Neuronal stem cell (in vitro differentiated cells): ENCODE results near the gene GINS1.
A peak's percentile ranks its signal among the peaks of the same experiment; 100 is the strongest.

Experiments used
- DNase-seq: peaks from one replicate; pipeline ENCODE4 v3.0.0-alpha.2; 2013; ENCODE audit warnings: low spot score
- H2AFZ ChIP-seq: one replicate; pipeline ENCODE4 v1.6.1; 2013; ENCODE audit warnings: mild to moderate bottlenecking, low read length, inconsistent platforms
- H2AK5ac ChIP-seq: 2 replicates; pipeline ENCODE4 v1.6.1; 2013; ENCODE audit warnings: low read depth, mild to moderate bottlenecking, inconsistent platforms, low read length, moderate library complexity, mixed read lengths
- H2BK120ac ChIP-seq: 2 replicates; pipeline ENCODE4 v1.6.1; 2013; ENCODE audit warnings: low read depth, mild to moderate bottlenecking, inconsistent platforms, low read length, moderate library complexity, mixed read lengths
- H2BK12ac ChIP-seq: one replicate; pipeline ENCODE4 v1.6.1; 2013; ENCODE audit warnings: low read length, inconsistent platforms
- H2BK15ac ChIP-seq: 2 replicates; pipeline ENCODE4 v1.6.1; 2013; ENCODE audit warnings: mild to moderate bottlenecking, low read length, inconsistent platforms, mixed read lengths
- H2BK5ac ChIP-seq: one replicate; pipeline ENCODE4 v1.6.1; 2013; ENCODE audit warnings: inconsistent platforms, mild to moderate bottlenecking, low read length, moderate library complexity
- H3K14ac ChIP-seq: one replicate; pipeline ENCODE4 v1.6.1; 2013; ENCODE audit warnings: low read length, inconsistent platforms
- H3K18ac ChIP-seq: 2 replicates; pipeline ENCODE4 v1.6.1; 2013; ENCODE audit warnings: low read length, inconsistent platforms
- H3K23ac ChIP-seq: 2 replicates; pipeline ENCODE4 v1.6.1; 2013; ENCODE audit warnings: low read depth, mild to moderate bottlenecking, mixed read lengths, low read length, inconsistent platforms; ENCODE audit not compliant: poor library complexity
- H3K27ac ChIP-seq: replicated peaks from 3 replicates; pipeline ENCODE4 v1.5.1; 2013; ENCODE audit warnings: low read length, inconsistent platforms
- H3K27me3 ChIP-seq, 3 experiments: 2 replicates each; pipeline ENCODE4 v1.6.1; 2013; ENCODE audit warnings: low read length in 3 of 3, mild to moderate bottlenecking in 2 of 3, inconsistent platforms in 1 of 3, low read depth in 1 of 3, mixed read lengths in 1 of 3, moderate library complexity in 1 of 3; ENCODE audit not compliant: control insufficient read depth in 3 of 3, insufficient read depth in 3 of 3
- H3K36me3 ChIP-seq, 2 donors: replicated peaks in 1 of 2; 2 replicates each; pipeline ENCODE4 v1.6.1; 2013; ENCODE audit warnings: low read length in 2 of 2; ENCODE audit not compliant: control insufficient read depth in 2 of 2, insufficient read depth in 2 of 2
- H3K4ac ChIP-seq: 2 replicates; pipeline ENCODE4 v1.6.1; 2013; ENCODE audit warnings: inconsistent platforms, mild to moderate bottlenecking, low read length, moderate library complexity
- H3K4me1 ChIP-seq, 2 donors: 1 replicate in 1 of 2; 2 replicates in 1 of 2; pipeline ENCODE4 v1.6.1; 2013; ENCODE audit warnings: low read length in 2 of 2, low read depth in 1 of 2; ENCODE audit not compliant: control insufficient read depth in 2 of 2, insufficient read depth in 1 of 2
- H3K4me2 ChIP-seq: one replicate; pipeline ENCODE4 v1.6.1; 2013; ENCODE audit warnings: mild to moderate bottlenecking, low read length, inconsistent platforms; ENCODE audit not compliant: insufficient read depth, poor library complexity, severe bottlenecking
- H3K4me3 ChIP-seq, 2 donors: 2 replicates each; pipeline ENCODE4 v1.5.1; 2013; ENCODE audit warnings: low read length in 2 of 2, mild to moderate bottlenecking in 2 of 2, inconsistent platforms in 1 of 2, moderate library complexity in 1 of 2
- H3K79me1 ChIP-seq: one replicate; pipeline ENCODE4 v1.6.1; 2013; ENCODE audit warnings: low read depth, mild to moderate bottlenecking, inconsistent platforms, low read length, moderate library complexity
- H3K9ac ChIP-seq: one replicate; pipeline ENCODE4 v1.6.1; 2013; ENCODE audit warnings: mild to moderate bottlenecking, low read depth, low read length, inconsistent platforms; ENCODE audit not compliant: poor library complexity
- H3K9me3 ChIP-seq, 2 donors: replicated peaks in 1 of 2; 2 replicates each; pipeline versions ENCODE3 to v1.6.1; 2013; ENCODE audit warnings: low read length in 2 of 2, mild to moderate bottlenecking in 2 of 2, inconsistent platforms in 1 of 2, low read depth in 1 of 2, mixed read lengths in 1 of 2, moderate library complexity in 1 of 2; ENCODE audit not compliant: control insufficient read depth in 2 of 2, insufficient read depth in 1 of 2
- H4K8ac ChIP-seq: one replicate; pipeline ENCODE4 v1.6.1; 2013; ENCODE audit warnings: low read depth, mild to moderate bottlenecking, inconsistent platforms, low read length, moderate library complexity
- H4K91ac ChIP-seq: one replicate; pipeline ENCODE4 v1.6.1; 2013; ENCODE audit warnings: low read length, low read depth, mild to moderate bottlenecking, inconsistent platforms; ENCODE audit not compliant: poor library complexity
- WGBS, 2 donors: extraction: QIAGEN DNeasy Blood & Tissue Kit; methylation state at CpG; one replicate each; pipeline ENCODE4 v1.1.7; 2013; ENCODE audit warnings: missing lambda C conversion rate in 2 of 2, mixed read lengths in 1 of 2; ENCODE audit not compliant: insufficient read length in 2 of 2, insufficient replicate concordance in 1 of 2; ENCODE audit errors: extremely low coverage in 2 of 2; 5-methylcytosine and 5-hydroxymethylcytosine counted together

Gene GINS1

DNA sequence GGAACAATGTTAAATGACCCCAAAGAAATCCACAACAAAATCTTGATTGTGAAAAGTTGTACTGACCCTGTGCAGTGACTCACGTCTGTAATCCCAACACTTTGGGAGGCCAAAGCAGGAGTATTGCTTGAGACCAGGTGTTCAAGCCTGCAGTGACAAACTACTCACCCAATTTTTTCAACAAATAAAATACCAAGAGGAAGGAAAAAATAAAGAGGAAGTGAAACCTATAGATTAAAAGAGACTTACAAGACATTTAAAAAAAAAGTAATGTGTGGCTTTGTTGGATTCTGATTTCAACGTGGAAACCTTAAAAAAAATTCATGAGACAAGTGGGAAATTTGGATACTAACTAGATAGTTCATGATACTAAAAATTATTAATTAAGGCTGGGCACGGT, 31.9 kb downstream of the GINS1 start:
- H2AK5ac ChIP-seq, result no peak overlapping the region
- H3K23ac ChIP-seq, result no peak overlapping the region
- no peak overlapping the region for H3K18ac ChIP-seq
- H2BK120ac ChIP-seq, result no peak overlapping the region
- no peak overlapping the region for H3K14ac ChIP-seq
- no peak overlapping the region for H2AFZ ChIP-seq
- peaks cover 3 to 4% of the 10 kb centered on the region in 2 donors for H3K4me1 ChIP-seq
- H3K27me3 ChIP-seq, result no peaks in the 10 kb centered on the region
- H4K91ac ChIP-seq, result no peak overlapping the region
- H3K36me3 ChIP-seq, result peaks cover 10 to 90% of the 10 kb centered on the region in 2 donors
- DNase-seq, result no peak
- H3K4ac ChIP-seq, result no peak overlapping the region
- no peak overlapping the region for H2BK12ac ChIP-seq
- no CpG with 5 or more reads among the region's 3 CpGs for WGBS, 2 donors
- no peaks in the 10 kb centered on the region for H3K9me3 ChIP-seq
- H3K79me1 ChIP-seq, result no peaks in the 10 kb centered on the region
- H4K8ac ChIP-seq, result no peak overlapping the region
- H3K4me3 ChIP-seq, result no peak overlapping the region
- H3K27ac ChIP-seq, result no peak overlapping the region
- H3K9ac ChIP-seq, result no peak overlapping the region
- no peak overlapping the region for H2BK5ac ChIP-seq
- H2BK15ac ChIP-seq, result no peak overlapping the region
- no peak overlapping the region for H3K4me2 ChIP-seq

DNA sequence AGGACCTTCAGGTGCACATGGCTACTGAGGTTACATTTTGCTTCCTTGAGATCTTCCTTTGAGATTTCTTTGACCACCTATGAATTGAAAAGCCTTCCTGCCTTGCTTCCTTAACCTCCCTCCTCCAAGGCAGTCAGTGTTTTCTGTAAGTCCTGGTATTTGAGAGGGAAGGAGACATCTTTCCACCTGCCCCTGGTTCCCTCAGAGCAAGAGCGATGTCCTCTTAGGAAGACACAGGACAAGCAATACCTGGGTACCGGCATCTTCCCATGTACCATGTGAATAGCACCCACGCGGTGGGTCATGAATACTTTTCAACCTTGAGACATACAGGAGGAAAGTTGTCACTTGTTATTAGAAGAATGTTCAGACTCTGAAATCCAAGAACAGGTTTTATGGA, 37.1 kb downstream of the GINS1 start:
- Histone ChIP-seq H2BK5ac (no peak overlapping the region), H3K4me2 (no peak overlapping the region), H3K27me3 (no peaks in the 10 kb centered on the region), H3K4me3 (no peak overlapping the region), H2BK12ac (no peak overlapping the region), H3K79me1 (peaks cover 2% of the 10 kb centered on the region), H3K23ac (no peak overlapping the region), H3K9ac (no peak overlapping the region), H3K36me3 (peaks cover 18 to 91% of the 10 kb centered on the region in 2 donors), H4K91ac (no peak overlapping the region), H2BK15ac (no peak overlapping the region), H3K4me1 (no peaks in the 10 kb centered on the region), H3K18ac (no peak overlapping the region), H4K8ac (no peak overlapping the region), H3K14ac (no peak overlapping the region), H3K9me3 (peaks cover 0 to 12% of the 10 kb centered on the region in 2 donors), H2BK120ac (no peak overlapping the region), H3K4ac (no peak overlapping the region), H2AK5ac (no peak overlapping the region), H2AFZ (no peak overlapping the region), H3K27ac (no peak overlapping the region)
- no CpG with 5 or more reads among the region's 4 CpGs for WGBS, 2 donors
- DNase-seq, result no peak

DNA sequence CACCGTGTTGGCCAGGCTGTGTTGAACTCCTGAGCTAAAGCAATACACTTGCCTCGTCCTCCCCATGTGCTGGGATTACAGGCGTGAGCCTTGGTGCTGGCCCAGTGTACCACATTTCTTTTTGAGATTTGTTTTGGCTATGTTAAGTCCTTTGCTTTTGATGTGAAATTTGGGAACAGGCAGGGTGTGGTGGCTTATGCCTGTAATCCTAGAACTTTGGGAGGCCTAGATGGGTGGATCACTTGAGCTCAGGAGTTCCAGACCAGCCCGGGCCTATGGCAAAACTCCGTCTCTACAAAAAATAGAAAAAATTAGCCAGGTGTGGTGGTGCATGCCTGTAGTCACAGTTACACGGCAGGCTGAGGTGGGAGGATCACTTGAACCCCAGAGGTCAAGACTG, 40.2 kb downstream of the GINS1 start:
- H4K8ac ChIP-seq, result peak overlapping the region; percentile 43
- no peak overlapping the region for H2BK5ac ChIP-seq
- H3K4me3 ChIP-seq, result no peak overlapping the region
- peaks cover 2% of the 10 kb centered on the region for H3K79me1 ChIP-seq
- no peak overlapping the region for H2BK15ac ChIP-seq
- H3K4ac ChIP-seq, result no peak overlapping the region
- H2BK120ac ChIP-seq, result no peak overlapping the region
- no peaks in the 10 kb centered on the region for H3K4me1 ChIP-seq
- no peak overlapping the region for H2AK5ac ChIP-seq
- no peak overlapping the region for H3K18ac ChIP-seq
- H3K9me3 ChIP-seq, result peaks cover 2 to 12% of the 10 kb centered on the region in 2 donors
- H3K36me3 ChIP-seq, result peaks cover 22 to 90% of the 10 kb centered on the region in 2 donors
- H3K4me2 ChIP-seq, result no peak overlapping the region
- H3K14ac ChIP-seq, result no peak overlapping the region
- no peak overlapping the region for H4K91ac ChIP-seq
- H3K27me3 ChIP-seq, result no peaks in the 10 kb centered on the region
- no peak overlapping the region for H2AFZ ChIP-seq
- H3K23ac ChIP-seq, result no peak overlapping the region
- no peak for DNase-seq
- no CpG with 5 or more reads among the region's 6 CpGs for WGBS, 2 donors
- no peak overlapping the region for H3K9ac ChIP-seq
- H3K27ac ChIP-seq, result no peak overlapping the region
- no peak overlapping the region for H2BK12ac ChIP-seq

DNA sequence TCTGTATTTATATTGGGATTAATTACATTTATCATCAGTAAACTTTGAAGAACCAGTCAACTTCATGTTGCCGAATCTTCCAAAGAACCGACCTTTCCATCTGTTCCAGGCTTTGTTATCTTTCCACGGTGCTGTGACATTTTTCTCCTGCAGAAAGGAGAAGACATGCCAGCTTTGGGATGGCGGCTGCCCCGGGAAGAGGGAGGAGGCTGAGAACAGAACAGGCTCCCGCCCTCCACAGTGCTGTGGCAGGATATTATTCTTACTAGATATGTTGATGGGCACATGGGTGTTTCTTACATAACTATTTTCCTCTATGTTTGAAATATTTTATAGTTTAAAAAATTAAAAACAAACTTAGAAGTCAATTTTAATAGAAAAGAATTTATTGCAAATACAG, 44.9 kb downstream of the GINS1 start:
- H2BK12ac ChIP-seq, result no peak overlapping the region
- no peak overlapping the region for H3K9ac ChIP-seq
- no peak overlapping the region for H3K27ac ChIP-seq
- no peak for DNase-seq
- no peak overlapping the region for H4K91ac ChIP-seq
- H3K4me3 ChIP-seq, result no peak overlapping the region
- no peak overlapping the region for H2BK5ac ChIP-seq
- H3K23ac ChIP-seq, result no peak overlapping the region
- no peak overlapping the region for H3K4me2 ChIP-seq
- no CpG with 5 or more reads among the region's 6 CpGs for WGBS, 2 donors
- H3K4ac ChIP-seq, result no peak overlapping the region
- no peaks in the 10 kb centered on the region for H3K4me1 ChIP-seq
- no peak overlapping the region for H2AK5ac ChIP-seq
- no peaks in the 10 kb centered on the region for H3K79me1 ChIP-seq
- no peak overlapping the region for H3K14ac ChIP-seq
- no peak overlapping the region for H3K18ac ChIP-seq
- H2BK15ac ChIP-seq, result no peak overlapping the region
- no peak overlapping the region for H2BK120ac ChIP-seq
- no peak overlapping the region for H2AFZ ChIP-seq
- peaks cover 2 to 12% of the 10 kb centered on the region in 2 donors for H3K9me3 ChIP-seq
- no peaks in the 10 kb centered on the region for H3K27me3 ChIP-seq
- H4K8ac ChIP-seq, result no peak overlapping the region
- H3K36me3 ChIP-seq, result peaks cover 26 to 82% of the 10 kb centered on the region in 2 donors
